GM06990 (cell line): ENCODE data around the gene S100A11.

ENCODE experiments used
- DNase-seq: peaks from one replicate; pipeline ENCODE4 v3.0.0-alpha.2; 2011; ENCODE audit not compliant: insufficient read length; ENCODE audit errors: extremely low read depth
- H3K27me3 ChIP-seq: replicated peaks from 2 replicates; pipeline ENCODE4 v1.6.0; 2011; ENCODE audit warnings: low read length; ENCODE audit not compliant: control insufficient read depth, insufficient read depth
- H3K36me3 ChIP-seq: 2 replicates; pipeline ENCODE4 v1.5.1; 2011; ENCODE audit warnings: low read length; ENCODE audit not compliant: control insufficient read depth, insufficient read depth
- H3K4me3 ChIP-seq: replicated peaks from 2 replicates; pipeline ENCODE4 v1.5.1; 2011; ENCODE audit warnings: low read depth, mild to moderate bottlenecking, control low read depth, low read length
- CTCF ChIP-seq: IDR thresholded peaks from 2 replicates; pipeline ENCODE4 v1.5.1; 2011; ENCODE audit warnings: low read length, control low read depth, mild to moderate bottlenecking, inconsistent platforms; ENCODE audit not compliant: insufficient read depth, poor library complexity, severe bottlenecking

S100A11 gene

GRCh38 chr1:152047413-152047729, 10.6 kb upstream of the S100A11 start:
- H3K4me3 ChIP-seq: peak overlapping the region; percentile 46
- no peak for DNase-seq
- no peaks in the 10 kb centered on the region for H3K27me3 ChIP-seq
- H3K36me3 ChIP-seq: no peaks in the 10 kb centered on the region
- TF ChIP-seq CTCF: no peak

GRCh38 chr1:152044386-152044785, 7.6 kb upstream of the S100A11 start:
- H3K36me3 ChIP-seq: no peaks in the 10 kb centered on the region
- no peaks in the 10 kb centered on the region; the same call in 1 of the 2 replicates for H3K27me3 ChIP-seq
- no peak for DNase-seq
- H3K4me3 ChIP-seq: no peak overlapping the region
- no peak for TF ChIP-seq CTCF

DNA sequence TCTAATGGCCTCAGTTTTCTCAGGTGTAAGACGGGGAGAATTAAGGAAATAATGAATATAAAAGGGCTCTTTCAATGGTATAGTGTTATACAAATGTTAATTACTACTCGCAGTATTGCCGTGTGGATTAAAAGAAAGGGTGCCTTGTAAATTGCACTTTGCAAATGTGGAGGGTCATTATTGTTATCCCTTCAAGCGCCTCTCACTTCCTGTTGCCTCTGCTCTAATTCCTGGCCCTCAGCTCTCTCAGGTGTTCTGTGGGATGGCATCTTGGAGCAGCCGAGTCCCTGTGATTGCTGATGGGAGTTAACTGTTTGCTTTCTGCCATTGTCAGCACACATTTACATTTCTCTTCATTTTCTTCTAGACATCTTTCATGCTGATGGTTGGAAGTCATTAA, 7.1 kb upstream of the S100A11 start:
- Histone ChIP-seq H3K4me3 (no peak overlapping the region), H3K36me3 (no peaks in the 10 kb centered on the region), H3K27me3 (no peaks in the 10 kb centered on the region; the same call in 1 of the 2 replicates)
- no peak for TF ChIP-seq CTCF
- no peak for DNase-seq

DNA sequence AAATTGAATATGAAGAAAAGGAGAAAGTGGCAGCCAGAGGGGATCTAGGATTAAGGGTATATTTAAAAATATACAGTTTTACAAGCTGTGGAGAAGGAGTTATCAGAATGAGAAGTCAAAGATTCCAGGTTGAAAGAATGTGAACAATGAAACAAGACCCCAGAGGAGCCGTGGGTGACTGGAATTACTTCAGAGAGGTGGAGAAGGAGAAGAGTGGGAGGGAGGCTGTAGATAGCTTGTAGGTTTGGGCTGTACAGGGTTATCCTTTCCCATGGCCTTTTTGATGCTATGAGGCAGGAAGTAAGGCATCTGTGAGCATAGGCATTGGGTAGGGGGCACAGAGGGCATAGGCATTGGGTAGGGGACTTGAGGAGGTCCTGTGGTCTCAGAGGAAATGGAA, 5.2 kb upstream of the S100A11 start:
- Histone ChIP-seq H3K27me3 (no peaks in the 10 kb centered on the region; the same call in 1 of the 2 replicates), H3K36me3 (no peaks in the 10 kb centered on the region), H3K4me3 (no peak overlapping the region)
- no peak for DNase-seq
- TF ChIP-seq CTCF: no peak

DNA sequence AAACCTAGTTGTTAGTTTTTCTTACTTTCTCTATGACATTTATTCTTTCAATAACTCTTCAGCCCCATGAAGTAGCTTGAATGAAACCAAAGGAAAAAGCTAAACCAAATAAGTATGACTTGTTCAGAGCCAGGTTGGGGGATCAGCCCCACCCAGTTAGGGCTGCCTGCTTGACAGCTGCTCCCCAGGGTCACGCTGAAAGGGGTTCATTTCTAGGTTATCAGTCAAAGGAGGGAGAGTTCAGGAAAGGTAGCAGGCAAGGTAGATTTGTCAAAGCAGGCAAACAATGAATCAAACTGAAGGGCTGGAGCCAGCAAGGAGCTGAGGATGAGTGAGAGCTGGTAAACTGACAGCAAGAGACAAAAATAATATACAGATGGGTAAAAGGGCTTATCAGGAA, 3.1 kb upstream of the S100A11 start:
- Histone ChIP-seq H3K4me3 (no peak overlapping the region), H3K36me3 (no peaks in the 10 kb centered on the region), H3K27me3 (no peaks in the 10 kb centered on the region; the same call in 1 of the 2 replicates)
- no peak for DNase-seq
- TF ChIP-seq CTCF: no peak

GRCh38 chr1:152039461-152039860, 2.7 kb upstream of the S100A11 start:
- Histone ChIP-seq H3K27me3 (no peaks in the 10 kb centered on the region; the same call in 1 of the 2 replicates), H3K36me3 (no peaks in the 10 kb centered on the region), H3K4me3 (no peak overlapping the region)
- no peak for DNase-seq
- TF ChIP-seq CTCF: no peak
